ENCODE data around the gene CST3. TPM values are rescaled to one million over a fixed set of nuclear protein-coding genes. Genes with fewer than 3 reads are reported as not detected.

The CST3 gene
- total RNA-seq, 2 experiments from 2014 or later, result 21.8 to 24.2 TPM

DNA sequence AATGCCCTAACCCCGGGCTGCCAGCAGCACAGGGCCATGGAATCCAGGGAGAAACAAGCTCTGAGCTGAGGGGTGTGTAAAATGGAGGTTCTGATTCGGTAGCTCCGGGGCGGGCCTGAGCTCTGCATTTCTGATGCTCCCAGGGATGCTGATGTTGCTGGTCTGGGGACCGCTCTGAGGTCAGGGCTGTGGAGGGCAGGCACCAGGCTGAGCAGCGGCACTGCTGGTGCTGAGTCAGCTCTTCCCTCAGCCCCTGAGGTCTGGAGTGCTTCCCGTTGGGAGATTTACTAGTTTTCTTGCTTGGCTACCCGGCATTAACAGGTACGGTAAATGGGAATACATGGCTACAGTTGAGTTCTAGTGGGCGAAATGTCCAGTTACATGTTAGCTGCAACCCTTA is 18.6 kb upstream of the CST3 start:
- peak in 1 of 14 experiments; percentile 19 for DNase-seq
- no peak overlapping the region for H3K4me3 ChIP-seq (ENCODE audit: low read length)
- H3K36me3 ChIP-seq (ENCODE audit: insufficient read depth, low read length), result no peaks in the 10 kb centered on the region
- no peak overlapping the region for H3K4me3 Mint-ChIP-seq
- no peaks in the 10 kb centered on the region for H3K9me3 Mint-ChIP-seq
- ChIA-PET CTCF (no interaction called here), POLR2A (no interaction called here)
- TF ChIP-seq, protein P1, sequence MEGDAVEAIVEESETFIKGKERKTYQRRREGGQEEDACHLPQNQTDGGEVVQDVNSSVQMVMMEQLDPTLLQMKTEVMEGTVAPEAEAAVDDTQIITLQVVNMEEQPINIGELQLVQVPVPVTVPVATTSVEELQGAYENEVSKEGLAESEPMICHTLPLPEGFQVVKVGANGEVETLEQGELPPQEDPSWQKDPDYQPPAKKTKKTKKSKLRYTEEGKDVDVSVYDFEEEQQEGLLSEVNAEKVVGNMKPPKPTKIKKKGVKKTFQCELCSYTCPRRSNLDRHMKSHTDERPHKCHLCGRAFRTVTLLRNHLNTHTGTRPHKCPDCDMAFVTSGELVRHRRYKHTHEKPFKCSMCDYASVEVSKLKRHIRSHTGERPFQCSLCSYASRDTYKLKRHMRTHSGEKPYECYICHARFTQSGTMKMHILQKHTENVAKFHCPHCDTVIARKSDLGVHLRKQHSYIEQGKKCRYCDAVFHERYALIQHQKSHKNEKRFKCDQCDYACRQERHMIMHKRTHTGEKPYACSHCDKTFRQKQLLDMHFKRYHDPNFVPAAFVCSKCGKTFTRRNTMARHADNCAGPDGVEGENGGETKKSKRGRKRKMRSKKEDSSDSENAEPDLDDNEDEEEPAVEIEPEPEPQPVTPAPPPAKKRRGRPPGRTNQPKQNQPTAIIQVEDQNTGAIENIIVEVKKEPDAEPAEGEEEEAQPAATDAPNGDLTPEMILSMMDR (IDR thresholded peaks at IDR 0.05), result no peak
- no peaks in the 10 kb centered on the region for H3K36me3 Mint-ChIP-seq (ENCODE audit: low read depth)
- H3K4me1 ChIP-seq (ENCODE audit: insufficient read depth, low read length), result no peaks in the 10 kb centered on the region
- H3K27ac Mint-ChIP-seq, result no peak overlapping the region
- peaks cover 2 to 8% of the 10 kb centered on the region in 2 experiments for H3K27me3 ChIP-seq (ENCODE audit: control insufficient read depth in 1 of 2, insufficient read depth in 2 of 2, low read length in 2 of 2)
- intact Hi-C loops (cut with DNase I, micrococcal nuclease), result no loop called here
- peaks cover 12% of the 10 kb centered on the region for H3K27me3 Mint-ChIP-seq
- no peak for ATAC-seq (ENCODE audit: poor library complexity)
- H3K27ac ChIP-seq (ENCODE audit: low read depth in 1 of 2, low read length in 2 of 2), result no peak overlapping the region
- H3K4me1 Mint-ChIP-seq (ENCODE audit: low read depth), result no peaks in the 10 kb centered on the region
- peaks cover 0 to 5% of the 10 kb centered on the region in 2 experiments for H3K9me3 ChIP-seq (ENCODE audit: control insufficient read depth in 1 of 2, insufficient read depth in 1 of 2, low read length in 2 of 2)

DNA sequence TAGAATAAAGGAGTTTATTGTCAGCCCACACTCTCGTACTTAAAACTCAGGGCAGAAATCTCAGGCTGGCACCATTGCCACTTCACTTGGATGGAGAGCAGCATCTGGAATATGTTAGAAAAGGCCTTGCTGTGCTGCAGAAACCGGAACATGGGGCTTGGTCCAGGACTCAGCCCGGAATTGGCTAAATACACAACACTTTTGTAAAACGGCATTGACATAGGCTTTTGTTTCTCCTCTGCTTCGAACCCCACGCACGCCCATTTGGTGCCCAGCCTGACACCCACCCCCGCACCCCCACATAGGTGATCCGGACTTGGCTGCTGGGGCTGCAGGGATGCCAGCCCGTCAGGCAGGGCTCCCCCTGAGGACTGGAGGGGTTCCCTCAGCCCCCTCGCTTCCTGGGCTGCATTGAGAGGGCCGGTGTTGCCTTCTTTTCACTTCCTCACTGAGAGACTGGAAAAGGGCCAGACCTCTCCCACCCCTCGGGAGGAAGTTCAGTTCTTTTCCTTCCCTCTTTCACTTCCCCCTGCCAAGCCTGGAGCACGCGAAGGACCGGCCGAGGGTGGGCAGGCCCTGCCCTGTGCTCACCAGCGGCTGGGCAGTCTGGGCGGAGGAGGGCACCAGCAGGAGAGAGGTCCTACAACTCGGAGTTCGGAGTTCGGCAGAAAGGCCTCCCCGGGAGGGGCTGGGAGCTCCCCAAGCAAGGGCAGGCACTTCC is 17.9 kb upstream of the CST3 start:
- Mint-ChIP-seq H3K27ac (no peak overlapping the region), H3K9me3 (no peaks in the 10 kb centered on the region), H3K4me1 (ENCODE audit: low read depth) (no peaks in the 10 kb centered on the region), H3K36me3 (ENCODE audit: low read depth) (no peaks in the 10 kb centered on the region), H3K4me3 (no peak overlapping the region), H3K27me3 (peaks cover 12% of the 10 kb centered on the region)
- Histone ChIP-seq H3K36me3 (ENCODE audit: insufficient read depth, low read length) (no peaks in the 10 kb centered on the region), H3K9me3 (ENCODE audit: control insufficient read depth in 1 of 2, insufficient read depth in 1 of 2, low read length in 2 of 2) (peaks cover 0 to 5% of the 10 kb centered on the region in 2 experiments), H3K4me3 (ENCODE audit: low read length) (no peak overlapping the region), H3K27ac (ENCODE audit: low read depth in 1 of 2, low read length in 2 of 2) (no peak overlapping the region), H3K4me1 (ENCODE audit: insufficient read depth, low read length) (no peaks in the 10 kb centered on the region), H3K27me3 (ENCODE audit: control insufficient read depth in 1 of 2, insufficient read depth in 2 of 2, low read length in 2 of 2) (peaks cover 2 to 8% of the 10 kb centered on the region in 2 experiments)
- ATAC-seq (ENCODE audit: poor library complexity) (no peak), DNase-seq (peak in 2 of 14 experiments; percentile 53 to 61)
- ChIA-PET POLR2A (no interaction called here), CTCF (no interaction called here)
- TF ChIP-seq, protein P1 (IDR thresholded peaks at IDR 0.05), result no peak
- intact Hi-C loops (cut with DNase I, micrococcal nuclease), result no loop called here

DNA sequence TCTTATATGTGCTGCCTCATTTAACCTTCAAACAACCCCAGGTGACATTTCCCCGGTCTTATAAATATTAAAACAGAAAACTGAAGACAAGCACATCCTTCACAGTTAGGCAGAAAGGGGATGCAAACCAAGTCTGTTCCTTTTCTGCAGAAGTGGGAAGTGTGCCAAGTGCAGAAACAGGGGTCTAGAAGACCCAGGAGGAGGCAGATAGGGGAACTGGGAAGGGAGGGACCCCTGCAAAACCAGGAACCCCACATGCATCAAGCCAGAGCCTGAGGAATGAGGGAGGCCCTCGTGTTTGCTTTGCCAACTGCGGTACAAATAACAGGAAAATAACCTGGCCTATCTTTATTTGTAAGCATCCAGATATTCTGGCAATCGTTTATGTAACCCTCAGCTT is 17.0 kb upstream of the CST3 start:
- H3K9me3 Mint-ChIP-seq, result no peaks in the 10 kb centered on the region
- DNase-seq (peak in 1 of 14 experiments; percentile 9), ATAC-seq (ENCODE audit: poor library complexity) (no peak)
- H3K27me3 ChIP-seq (ENCODE audit: control insufficient read depth in 1 of 2, insufficient read depth in 2 of 2, low read length in 2 of 2), result peaks cover 2 to 8% of the 10 kb centered on the region in 2 experiments
- H3K27ac Mint-ChIP-seq, result no peak overlapping the region
- H3K4me1 ChIP-seq (ENCODE audit: insufficient read depth, low read length), result no peaks in the 10 kb centered on the region
- no peaks in the 10 kb centered on the region for H3K36me3 Mint-ChIP-seq (ENCODE audit: low read depth)
- ChIA-PET POLR2A (no interaction called here), CTCF (no interaction called here)
- no peak overlapping the region for H3K4me3 ChIP-seq (ENCODE audit: low read length)
- no peaks in the 10 kb centered on the region for H3K36me3 ChIP-seq (ENCODE audit: insufficient read depth, low read length)
- H3K4me3 Mint-ChIP-seq, result no peak overlapping the region
- H3K27me3 Mint-ChIP-seq, result peaks cover 12% of the 10 kb centered on the region
- H3K27ac ChIP-seq (ENCODE audit: low read depth in 1 of 2, low read length in 2 of 2), result no peak overlapping the region
- intact Hi-C loops (cut with DNase I, micrococcal nuclease), result no loop called here
- no peaks in the 10 kb centered on the region for H3K4me1 Mint-ChIP-seq (ENCODE audit: low read depth)
- H3K9me3 ChIP-seq (ENCODE audit: control insufficient read depth in 1 of 2, insufficient read depth in 1 of 2, low read length in 2 of 2), result peaks cover 0 to 5% of the 10 kb centered on the region in 2 experiments
- TF ChIP-seq, protein P1 (IDR thresholded peaks at IDR 0.05), result no peak
